Heart right ventricle (tissue), 16 donors: ENCODE measurements around the gene PLA2G1B. TPM values are rescaled to one million over a fixed set of nuclear protein-coding genes. Genes with fewer than 3 reads are reported as not detected.

ENCODE experiments used
- ATAC-seq, 8 donors: fragments of 200-7000 bp; cut with Tn5 transposase; one replicate each; pipeline ENCODE4 v1.9.1; 2020; ENCODE audit warnings: mild to moderate bottlenecking in 8 of 8, moderate library complexity in 8 of 8, moderate number of reproducible peaks in 1 of 8
- DNase-seq, 2 donors: peaks; one replicate each; pipeline ENCODE4 v3.0.0-alpha.2; 2020
- H3K27ac ChIP-seq, 10 donors: fragments of 200-600 bp; sonication (generic) in 2 of 10; one replicate each; pipeline versions ENCODE4 v1.5.0 to v1.8.0; 2020 to 2022; ENCODE audit warnings: mild to moderate bottlenecking in 3 of 10
- H3K27me3 ChIP-seq, 7 donors: fragments of 200-600 bp; one replicate each; pipeline ENCODE4 v1.8.0; 2021 to 2022; ENCODE audit warnings: mild to moderate bottlenecking in 2 of 7
- H3K36me3 ChIP-seq, 9 donors: fragments of 200-600 bp; sonication (generic) in 1 of 9; one replicate each; pipeline versions ENCODE4 v1.5.0 to v1.8.0; 2020 to 2022; ENCODE audit warnings: mild to moderate bottlenecking in 2 of 9
- H3K4me1 ChIP-seq, 9 donors: fragments of 200-600 bp; sonication (generic) in 1 of 9; one replicate each; pipeline versions ENCODE4 v1.5.0 to v1.8.0; 2020 to 2022; ENCODE audit warnings: mild to moderate bottlenecking in 4 of 9
- H3K4me3 ChIP-seq, 10 donors: fragments of 200-600 bp; sonication (generic) in 2 of 10; one replicate each; pipeline versions ENCODE4 v1.5.0 to v1.8.0; 2020 to 2022; ENCODE audit warnings: mild to moderate bottlenecking in 7 of 10, moderate library complexity in 2 of 10
- H3K9me3 ChIP-seq, 11 donors: fragments of 200-600 bp in 10 of 11; sonication (generic) in 2 of 11; one replicate each; pipeline versions ENCODE4 v1.5.0 to v1.8.0; 2013 to 2022; ENCODE audit warnings: mild to moderate bottlenecking in 2 of 11, control low read depth in 1 of 11, moderate library complexity in 1 of 11
- CTCF ChIP-seq, 9 donors: fragments of 200-600 bp; sonication (generic) in 2 of 9; IDR thresholded peaks; one replicate each; pipeline versions ENCODE4 v1.5.0 to v1.8.0; 2021 to 2022; ENCODE audit warnings: antibody characterized with exemption in 9 of 9, mild to moderate bottlenecking in 5 of 9, moderate library complexity in 1 of 9
- WGBS, 2 donors: extraction: QIAGEN DNeasy Blood & Tissue Kit; methylation state at CpG; one replicate each; pipeline ENCODE4 v1.1.7; 2013; ENCODE audit warnings: inconsistent platforms in 1 of 2; 5-methylcytosine and 5-hydroxymethylcytosine counted together
- intact Hi-C, 10 donors: fragments of 100-400 bp; cut with DNase I; formaldehyde crosslinking; loops; one replicate each; pipeline versions ENCODE4 v1.11.1 to v1.14.2; 2022
- polyA plus RNA-seq, 2 donors: library from polyadenylated mRNA; stranded (reverse); fragments of 200-250 nt; gene quantifications; one replicate each; pipeline ENCODE4 v1.2.3, GENCODE V29; 2013
- total RNA-seq, 10 donors: library from RNA; stranded (reverse); fragmentation: NEBNext Ultra II Directional in 3 of 10; extraction: Animal tissue kit (Norgen Biotek cat#: 25700) in 3 of 10; gene quantifications; one replicate each; pipeline versions ENCODE4 v1.2.1 to v1.2.4, GENCODE V29; 2021 to 2023
- donor health status: Arrhythmogenic right ventricular cardiomyopathy.
- donor health status: ischemic (EF 13 %, LVEDD 7.1; RV severe dilation, severe dysfunction).
- donor health status: healthy with polysubstance abuse.
- donor health status: DM: no; HTN: yes; CAD: no.
- donor health status: DM: no; HTN: no; CAD: no.
- donor health status: ischemic (EF 25% LVEDD 6.9; RV normal size, moderate dysfunction).
- donor health status: ischemic (EF 25% LVEDD 5.7; RV mildly dilated, moderate dysfunction).
- donor health status: healthy.
- donor health status: DM: yes; HTN: yes; CAD: no.
- donor health status: Ischemic cardiomyopathy.
- donor health status: ischemic (EF 35%, LVEDD 5.7; RV mildly dilated, moderate dysfunction).
- donor health status: nonischemic (EF 11% LVEDD 7.7; RV severe dilation, severe dysfunction).
- donor health status: DM: yes; HTN: yes; CAD: no.
- donor health status: PGD.
- donor health status: ischemic (EF 29% LVEDD 5.4; RV normal size, mild dysfunction).
- donor health status: nonischemic (EF 23%, LVEDD 6.1; RV moderate dilation, normal function).

The PLA2G1B gene
- total and polyA plus RNA-seq, 12 donors: 0.22 to 1.8 (median 0.86) TPM; not detected in 4

- no peaks in the 10 kb centered on the region for H3K4me1 ChIP-seq
- DNase-seq (no peak), ATAC-seq (no peak)
- intact Hi-C loops: no loop called here
- WGBS, 2 donors: 85% methylated on average over 6 to 7 of the region's 7 CpGs
- H3K27me3 ChIP-seq: peaks cover 0 to 5% (median 0%) of the 10 kb centered on the region in 7 donors
- H3K27ac ChIP-seq: no peak overlapping the region
- peaks cover 0 to 17% (median 0%) of the 10 kb centered on the region in 11 donors for H3K9me3 ChIP-seq
- H3K4me3 ChIP-seq: no peak overlapping the region
- no peak for TF ChIP-seq CTCF (IDR thresholded peaks at IDR 0.05)
- no peaks in the 10 kb centered on the region for H3K36me3 ChIP-seq
Measured at GRCh38 chr12:120332523-120332922, 4.9 kb upstream of the PLA2G1B start.

DNA sequence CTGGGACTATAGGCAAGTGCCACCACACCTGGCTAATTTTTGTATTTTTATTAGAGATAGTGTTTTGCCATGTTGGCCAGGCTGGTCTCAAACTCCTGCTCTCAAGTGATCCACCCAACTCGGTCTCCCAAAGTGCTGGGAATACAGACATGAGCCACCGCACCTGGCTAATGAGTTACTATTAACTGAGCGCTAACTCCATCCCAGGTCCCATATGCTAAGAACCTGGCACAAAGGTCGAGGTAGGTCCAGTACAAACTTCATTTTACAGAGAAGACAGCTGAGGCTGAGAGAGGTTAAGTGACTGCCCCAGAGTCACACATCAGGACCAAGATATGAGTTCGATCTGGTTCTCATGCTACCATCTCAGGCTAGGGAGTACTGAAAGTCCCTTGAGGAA is 4.5 kb upstream of the PLA2G1B start:
- Histone ChIP-seq H3K27me3 (peaks cover 0 to 5% (median 0%) of the 10 kb centered on the region in 7 donors), H3K4me3 (no peak overlapping the region), H3K27ac (no peak overlapping the region), H3K36me3 (no peaks in the 10 kb centered on the region), H3K4me1 (no peaks in the 10 kb centered on the region), H3K9me3 (peaks cover 0 to 12% (median 0%) of the 10 kb centered on the region in 11 donors)
- TF ChIP-seq CTCF (IDR thresholded peaks at IDR 0.05): no peak
- no peak for DNase-seq
- ATAC-seq: no peak
- intact Hi-C loops: no loop called here
- WGBS, 2 donors: 81 to 83% methylated on average over 5 of the region's 5 CpGs

GRCh38 chr12:120331390-120331789 is 3.8 kb upstream of the PLA2G1B start:
- Histone ChIP-seq H3K4me3 (no peak overlapping the region), H3K27me3 (peaks cover 0 to 5% (median 0%) of the 10 kb centered on the region in 7 donors), H3K9me3 (peaks cover 0 to 6% (median 0%) of the 10 kb centered on the region in 11 donors), H3K4me1 (no peaks in the 10 kb centered on the region), H3K27ac (no peak overlapping the region), H3K36me3 (no peaks in the 10 kb centered on the region)
- DNase-seq: no peak
- intact Hi-C loops: no loop called here
- WGBS, 2 donors: 49 to 50% methylated on average over 3 of the region's 3 CpGs
- ATAC-seq: no peak
- TF ChIP-seq CTCF (IDR thresholded peaks at IDR 0.05): no peak

DNA sequence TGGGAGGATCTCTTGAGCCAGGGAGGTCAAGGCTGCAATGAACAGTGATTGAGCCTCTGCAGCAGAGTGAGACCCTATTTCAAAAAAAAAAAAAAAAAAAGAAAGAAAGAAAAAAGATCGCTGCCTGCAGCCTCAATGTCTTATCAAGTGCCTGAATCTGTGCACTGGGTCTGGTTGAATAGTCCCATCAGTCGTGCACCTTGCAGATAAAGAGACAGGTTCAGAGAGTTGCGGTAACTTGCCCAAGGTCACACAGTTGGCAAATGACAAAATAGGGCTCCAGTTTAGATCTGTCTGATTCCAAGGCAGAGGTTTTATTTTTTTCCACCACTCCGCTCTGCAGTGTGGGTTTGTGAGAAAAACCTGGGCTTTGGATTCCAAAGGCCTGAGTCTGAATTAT is 649 bp upstream of the PLA2G1B start:
- peaks cover 0 to 5% (median 0%) of the 10 kb centered on the region in 7 donors for H3K27me3 ChIP-seq
- H3K9me3 ChIP-seq: no peaks in the 10 kb centered on the region
- intact Hi-C loops: loop anchor here in 1 of 10 donors (5.0 kb wide), 1 partner anchor 769 kb away; no protein-coding TSS in a partner anchor
- ATAC-seq (no peak), DNase-seq (no peak)
- H3K27ac ChIP-seq: no peak overlapping the region
- no peak for TF ChIP-seq CTCF (IDR thresholded peaks at IDR 0.05)
- WGBS, 2 donors: 80 to 84% methylated on average over 4 of the region's 4 CpGs
- H3K4me3 ChIP-seq: no peak overlapping the region
- no peaks in the 10 kb centered on the region for H3K36me3 ChIP-seq
- peaks cover 0 to 8% (median 0%) of the 10 kb centered on the region in 9 donors for H3K4me1 ChIP-seq
